ENCODE data around the gene FAM50B.

The FAM50B gene, protein sequence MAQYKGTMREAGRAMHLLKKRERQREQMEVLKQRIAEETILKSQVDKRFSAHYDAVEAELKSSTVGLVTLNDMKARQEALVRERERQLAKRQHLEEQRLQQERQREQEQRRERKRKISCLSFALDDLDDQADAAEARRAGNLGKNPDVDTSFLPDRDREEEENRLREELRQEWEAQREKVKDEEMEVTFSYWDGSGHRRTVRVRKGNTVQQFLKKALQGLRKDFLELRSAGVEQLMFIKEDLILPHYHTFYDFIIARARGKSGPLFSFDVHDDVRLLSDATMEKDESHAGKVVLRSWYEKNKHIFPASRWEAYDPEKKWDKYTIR

DNA sequence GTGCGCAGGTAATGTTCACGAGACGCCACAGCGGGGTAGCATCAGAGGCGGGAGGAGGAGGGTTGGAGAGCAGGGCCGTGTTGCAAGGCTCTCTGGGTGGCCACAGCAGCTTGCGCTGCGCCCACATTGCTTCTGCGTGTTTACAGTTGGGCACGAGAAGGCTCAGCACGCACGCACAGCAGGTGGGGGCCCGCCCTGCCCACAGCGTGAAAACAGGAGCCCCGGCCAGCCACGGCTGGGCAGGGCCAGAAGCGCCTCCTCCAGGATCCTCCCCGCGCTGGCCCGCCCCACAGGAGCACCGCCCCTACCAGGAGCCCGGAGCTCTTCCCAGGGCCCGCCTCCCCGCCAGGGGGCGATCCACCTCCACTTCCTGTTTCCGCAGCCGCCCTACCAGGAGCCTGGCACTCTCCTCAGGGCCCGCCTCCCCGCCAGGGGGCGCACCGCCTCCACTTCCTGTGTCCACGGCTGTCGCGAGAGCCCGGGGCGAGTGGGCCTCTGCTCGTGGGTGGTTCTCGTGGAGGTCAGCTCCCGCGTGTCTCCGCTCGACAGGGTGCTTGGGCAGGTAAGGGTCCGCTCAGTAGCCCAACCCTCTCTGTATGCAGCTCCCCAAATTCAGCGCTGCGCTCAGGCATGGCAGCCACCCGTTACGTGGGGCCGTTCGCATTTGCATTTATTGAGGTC is at the start of gene FAM50B:
Gene FAM50B (plus strand): TSS at position 449 of the 681 bp plus-strand sequence. CDS start 439 bp downstream, outside the sequence.
- Histone ChIP-seq H3K4me1 (peaks cover 0 to 9% (median 0%) of the 10 kb centered on the region in 10 experiments; a peak in 2 of 20 replicates), H3K36me3 (no peaks in the 10 kb centered on the region), H4K20me1 (no peaks in the 10 kb centered on the region), H3K4me3 (no peak within 1 kb of the TSS), H3K27me3 (no peaks in the 10 kb centered on the region), H3K9me3 (replicated peaks in 1 of 11) (peaks cover 15 to 28% (median 23%) of the 10 kb centered on the region in 11 experiments), H3K27ac (no peak within 1 kb of the TSS), H3K4me2 (no peak within 1 kb of the TSS), H3K9ac (no peak within 1 kb of the TSS)
- TF ChIP-seq Cebpa-rat (IDR thresholded peaks at IDR 0.05): no peak

DNA sequence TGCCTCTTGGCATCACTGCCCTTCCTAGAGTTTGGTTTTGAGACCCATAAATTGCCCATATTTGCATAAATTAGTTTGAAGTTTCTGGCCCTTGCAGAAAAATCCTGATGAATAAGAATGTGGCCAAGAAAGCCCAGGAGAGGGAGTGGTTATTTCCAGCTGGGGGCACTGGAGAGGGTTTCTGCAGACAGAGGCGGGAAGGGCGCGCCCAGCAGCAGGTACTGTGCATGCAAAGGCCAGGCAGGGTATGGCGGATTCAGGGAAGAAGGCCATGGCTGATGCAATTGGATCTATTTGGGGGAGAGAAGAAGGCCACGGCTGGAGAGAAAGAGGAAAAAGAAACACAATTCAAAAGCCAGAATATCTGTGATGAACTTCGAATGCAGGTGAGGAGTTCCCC is 49.5 kb upstream of the FAM50B start:
- H4K20me1 ChIP-seq: no peaks in the 10 kb centered on the region
- TF ChIP-seq Cebpa-rat (IDR thresholded peaks at IDR 0.05): no peak
- H3K36me3 ChIP-seq: no peaks in the 10 kb centered on the region
- no peak overlapping the region for H3K9ac ChIP-seq
- H3K4me2 ChIP-seq: peak overlapping the region; percentile 40 to 87 (median 80); a peak in 21 of 22 replicates
- H3K27ac ChIP-seq: no peak overlapping the region
- no peaks in the 10 kb centered on the region; a peak in 1 of 22 replicates for H3K9me3 ChIP-seq (replicated peaks in 1 of 11)
- H3K27me3 ChIP-seq: no peaks in the 10 kb centered on the region
- H3K4me1 ChIP-seq: peaks cover 43 to 73% (median 47%) of the 10 kb centered on the region in 10 experiments
- no peak overlapping the region for H3K4me3 ChIP-seq

DNA sequence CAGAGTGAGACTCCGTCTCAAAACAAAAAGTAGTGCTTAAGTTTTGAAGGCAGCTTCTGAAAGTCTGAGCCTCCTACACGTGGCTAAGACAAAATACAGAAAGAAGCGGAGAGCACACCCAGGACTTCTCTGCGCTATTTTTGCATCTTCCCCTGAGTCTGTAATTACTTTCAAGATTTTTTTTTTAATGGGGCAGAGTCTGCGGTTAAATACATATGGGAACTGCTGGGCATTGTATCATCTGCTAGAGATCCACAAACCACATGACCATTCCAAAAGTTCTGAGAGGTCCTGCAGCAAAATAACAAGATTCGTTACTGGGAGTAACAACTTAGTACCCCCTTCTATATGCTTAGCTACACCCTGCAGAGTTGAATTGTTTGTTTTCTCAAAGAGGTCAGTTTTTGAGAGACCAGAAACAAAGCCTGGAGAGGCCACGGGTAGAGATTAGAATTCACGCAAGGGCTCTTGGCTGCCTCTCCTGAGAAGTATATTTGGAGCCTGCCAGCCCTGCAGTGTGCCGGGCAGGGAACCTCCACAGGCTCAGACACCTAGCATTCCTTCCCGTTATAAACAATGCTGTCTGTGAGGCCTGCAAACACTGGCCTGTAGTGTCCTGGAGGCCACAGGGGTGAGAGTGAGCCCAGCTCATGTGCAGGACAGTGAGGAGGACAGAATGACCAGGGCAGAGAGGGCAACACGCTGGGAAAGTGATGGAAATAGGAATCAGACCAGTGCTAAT is 48.2 kb upstream of the FAM50B start:
- H3K4me3 ChIP-seq: no peak overlapping the region
- TF ChIP-seq Cebpa-rat (IDR thresholded peaks at IDR 0.05): no peak

DNA sequence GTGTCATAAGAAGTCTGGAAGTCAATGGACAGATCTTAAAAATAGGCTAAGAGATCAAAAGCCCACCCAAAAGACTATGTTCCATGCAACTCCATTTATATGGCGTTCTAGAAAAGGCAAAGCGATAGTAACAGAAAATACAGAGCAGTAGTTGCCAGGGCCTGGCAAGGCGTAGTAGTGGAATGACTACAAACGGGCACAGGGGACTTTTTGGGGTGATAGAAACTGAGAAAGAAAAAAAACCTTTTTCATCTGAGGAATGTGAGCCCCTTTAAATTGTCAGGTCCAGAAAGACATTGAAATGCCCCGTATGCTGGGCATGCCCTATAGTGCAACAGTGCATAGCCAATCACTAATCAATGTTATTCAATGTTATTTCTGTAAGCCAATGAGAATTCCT is 47.2 kb upstream of the FAM50B start:
- Histone ChIP-seq H4K20me1 (no peaks in the 10 kb centered on the region), H3K4me1 (peaks cover 43 to 65% (median 47%) of the 10 kb centered on the region in 10 experiments), H3K36me3 (no peaks in the 10 kb centered on the region), H3K9me3 (replicated peaks in 1 of 11) (no peaks in the 10 kb centered on the region; a peak in 1 of 22 replicates), H3K9ac (no peak overlapping the region), H3K27ac (no peak overlapping the region), H3K27me3 (no peaks in the 10 kb centered on the region), H3K4me3 (no peak overlapping the region), H3K4me2 (0 out of 22 replicates have a peak overlapping the region, but pooled peaks of 1 of the 11 experiments have one; percentile 67)
- TF ChIP-seq Cebpa-rat (IDR thresholded peaks at IDR 0.05): no peak

More for the DNA sequence above, 48.2 kb upstream of the FAM50B start:
- Histone ChIP-seq H3K36me3 (no peaks in the 10 kb centered on the region), H3K9ac (peak overlapping the region in 1 of 11 experiments; percentile 3; a peak in 1 of 22 replicates), H3K27ac (no peak overlapping the region), H3K27me3 (no peaks in the 10 kb centered on the region), H3K9me3 (replicated peaks in 1 of 11) (no peaks in the 10 kb centered on the region; a peak in 1 of 22 replicates), H3K4me2 (peak overlapping the region; percentile 40 to 87 (median 79)), H4K20me1 (no peaks in the 10 kb centered on the region), H3K4me1 (peaks cover 43 to 71% (median 47%) of the 10 kb centered on the region in 10 experiments)

DNA sequence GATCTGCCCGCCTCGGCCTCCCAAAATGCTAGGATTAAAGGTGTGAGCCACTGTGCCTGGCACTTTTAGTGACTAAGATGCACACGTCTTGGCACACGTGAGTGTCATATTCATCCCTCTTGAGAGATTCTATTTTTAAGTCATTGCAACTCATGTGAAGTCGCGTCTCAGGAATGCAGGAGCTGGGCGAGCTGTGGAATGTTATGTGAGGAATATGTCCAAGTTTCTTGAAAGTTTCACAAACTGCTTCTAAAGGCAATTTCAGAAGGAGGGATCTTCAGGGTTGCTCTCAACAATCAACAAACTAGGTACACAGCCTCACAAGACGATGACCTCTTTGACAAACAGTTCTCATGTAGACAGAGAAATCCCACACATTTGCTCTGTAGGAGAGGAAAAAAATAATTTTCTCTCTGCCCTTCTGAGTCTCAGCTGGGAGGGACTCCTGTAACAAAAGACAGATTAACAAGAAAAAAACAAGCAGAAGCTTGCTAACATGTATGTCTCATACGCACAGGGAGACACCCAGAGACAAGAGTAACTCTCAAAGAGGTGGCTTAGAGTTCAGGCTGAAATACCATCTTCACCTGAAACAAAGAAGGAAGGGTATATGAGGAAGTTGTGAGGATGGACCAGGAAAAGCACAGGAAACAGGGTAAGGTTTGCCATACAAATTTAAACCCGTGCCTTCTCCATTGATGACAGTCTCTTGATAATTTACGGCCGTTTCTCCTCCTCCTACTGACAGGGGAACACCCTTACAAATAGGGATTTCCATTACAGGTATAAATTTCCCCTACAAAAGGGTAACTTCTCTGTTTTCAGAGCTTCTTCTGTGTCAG is 45.3 kb upstream of the FAM50B start:
- Histone ChIP-seq H3K9me3 (replicated peaks in 1 of 11) (no peaks in the 10 kb centered on the region; a peak in 1 of 22 replicates), H3K27me3 (no peaks in the 10 kb centered on the region), H4K20me1 (no peaks in the 10 kb centered on the region), H3K27ac (no peak overlapping the region), H3K4me2 (peak overlapping the region in 2 of 11 experiments; percentile 26; a peak in 3 of 22 replicates), H3K4me1 (peaks cover 25 to 47% (median 29%) of the 10 kb centered on the region in 10 experiments), H3K9ac (no peak overlapping the region), H3K36me3 (no peaks in the 10 kb centered on the region), H3K4me3 (no peak overlapping the region)
- TF ChIP-seq Cebpa-rat (IDR thresholded peaks at IDR 0.05): no peak

DNA sequence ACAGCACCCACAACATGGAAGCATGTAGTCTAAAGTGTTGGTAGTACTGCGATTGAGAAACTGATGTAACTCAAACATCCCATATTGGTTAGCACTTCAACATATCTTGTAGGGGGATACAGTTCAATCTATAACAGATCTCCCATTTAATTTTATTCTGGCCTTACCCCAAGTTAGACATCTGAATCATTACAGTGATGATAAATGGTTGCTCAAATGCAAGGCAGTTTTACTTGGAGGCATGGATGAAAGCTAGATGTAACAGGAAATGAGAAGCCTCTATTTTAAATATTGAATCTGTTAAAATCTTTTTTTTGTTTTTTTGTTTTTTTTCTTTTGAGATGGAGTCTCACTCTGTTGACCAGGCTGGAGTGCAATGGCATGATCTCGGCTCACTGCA is 44.2 kb upstream of the FAM50B start:
- Histone ChIP-seq H3K4me3 (no peak overlapping the region), H3K4me1 (peaks cover 15 to 36% (median 18%) of the 10 kb centered on the region in 10 experiments), H3K27ac (no peak overlapping the region), H3K27me3 (no peaks in the 10 kb centered on the region), H4K20me1 (no peaks in the 10 kb centered on the region), H3K9me3 (replicated peaks in 1 of 11) (no peaks in the 10 kb centered on the region; a peak in 1 of 22 replicates), H3K36me3 (no peaks in the 10 kb centered on the region), H3K4me2 (peak overlapping the region in 1 of 11 experiments; percentile 2; a peak in 1 of 22 replicates), H3K9ac (no peak overlapping the region)
- no peak for TF ChIP-seq Cebpa-rat (IDR thresholded peaks at IDR 0.05)

DNA sequence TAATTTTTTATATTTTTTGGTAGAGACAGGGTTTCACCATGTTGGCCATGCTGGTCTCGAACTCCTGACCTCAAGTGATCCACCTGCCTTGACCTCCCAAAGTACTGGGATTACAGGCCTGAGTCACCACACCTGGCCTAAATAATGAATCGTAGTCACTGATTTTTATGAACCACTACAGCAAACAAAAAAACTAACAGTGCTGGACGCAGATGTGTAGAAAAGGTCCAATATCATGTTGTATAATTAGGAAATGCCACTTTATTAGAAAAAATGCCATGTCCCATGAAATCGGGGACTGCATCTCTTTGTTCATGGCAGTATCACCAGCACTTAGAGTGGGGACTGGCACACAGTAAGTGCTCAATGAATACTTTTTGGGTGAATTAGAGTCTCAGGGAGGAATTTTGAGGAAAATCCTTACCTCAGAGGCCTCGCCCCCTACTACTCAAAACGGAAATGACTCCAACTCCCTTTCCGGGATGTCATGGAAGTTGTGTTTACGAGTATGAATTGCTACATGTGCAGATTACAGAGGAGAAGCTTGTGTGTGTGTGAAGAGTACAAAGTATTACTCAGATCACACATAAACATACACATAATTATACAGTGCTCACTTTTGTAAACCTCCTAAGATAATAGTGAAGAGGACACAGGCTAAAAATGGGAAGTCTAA is 43.6 kb upstream of the FAM50B start:
- H3K4me1 ChIP-seq: peaks cover 9 to 30% (median 12%) of the 10 kb centered on the region in 10 experiments
- no peak overlapping the region for H3K9ac ChIP-seq
- H3K9me3 ChIP-seq (replicated peaks in 1 of 11): no peaks in the 10 kb centered on the region
- H4K20me1 ChIP-seq: no peaks in the 10 kb centered on the region
- H3K27ac ChIP-seq: no peak overlapping the region
- H3K36me3 ChIP-seq: no peaks in the 10 kb centered on the region
- no peaks in the 10 kb centered on the region for H3K27me3 ChIP-seq
- no peak overlapping the region for H3K4me2 ChIP-seq
- no peak overlapping the region for H3K4me3 ChIP-seq
- TF ChIP-seq Cebpa-rat (IDR thresholded peaks at IDR 0.05): no peak
